GM19023 (cell line): ENCODE data around the gene PPL.
"Not testable (repeated sequence)": the region's sequence is repeated elsewhere in the genome, so short reads cannot be mapped to it uniquely, and the experiment has no call there.

Source experiments
- ATAC-seq: cut with Tn5 transposase; IDR thresholded peaks from one replicate; pipeline ENCODE4 v1.9.1; 2021; ENCODE audit warnings: mild to moderate bottlenecking, moderate library complexity; ENCODE audit not compliant: unreplicated experiment

PPL gene

GRCh38 chr16:4913130-4913773, 23.7 kb downstream of the PPL start:
- ATAC-seq: no peak

GRCh38 chr16:4911970-4912386, 25.0 kb downstream of the PPL start:
- ATAC-seq: no peak

DNA sequence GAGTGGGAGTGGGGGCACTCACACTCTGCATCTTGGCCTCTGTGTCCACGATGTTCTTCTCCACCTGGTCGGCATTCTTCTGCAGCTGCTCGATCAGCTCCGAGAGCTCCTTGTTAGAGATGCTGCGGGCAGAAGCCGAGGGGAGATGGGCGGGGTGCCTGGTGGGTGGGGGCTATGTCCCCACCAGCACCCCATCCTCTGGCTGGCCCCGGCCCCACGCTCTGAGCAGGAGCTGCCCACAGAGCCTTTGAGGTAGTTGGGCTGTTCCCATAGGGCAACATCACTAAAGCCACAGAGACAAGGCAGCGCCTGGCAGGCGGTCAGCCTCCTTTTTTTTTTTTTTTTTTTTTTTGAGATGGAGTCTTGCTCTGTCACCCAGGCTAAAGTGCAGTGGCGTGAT, 26.1 kb downstream of the PPL start:
- no peak for ATAC-seq

DNA sequence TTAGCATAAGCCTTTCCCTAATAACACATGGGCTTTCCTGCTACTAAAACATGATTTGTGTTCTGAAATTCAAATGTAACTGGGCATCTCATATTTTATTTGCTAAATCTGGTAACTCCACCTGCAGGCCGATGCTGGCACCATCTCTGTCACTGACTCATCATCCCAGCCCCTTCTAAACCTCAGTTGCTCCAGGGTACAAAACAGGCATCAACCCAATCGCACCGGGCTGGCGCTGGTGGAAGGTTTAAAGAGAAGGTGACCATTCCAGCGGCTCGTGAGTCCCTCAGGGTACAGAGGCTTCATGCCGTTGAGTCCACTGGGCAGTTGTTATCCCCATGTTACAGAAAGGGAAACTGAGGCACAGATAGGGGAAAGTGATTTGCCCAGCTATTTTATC, 27.1 kb downstream of the PPL start:
- ATAC-seq: no peak

- no peak for ATAC-seq
Observed at GRCh38 chr16:4908854-4909401, 28.0 kb downstream of the PPL start.

- ATAC-seq: no peak
Observed at GRCh38 chr16:4904942-4905615, 31.9 kb downstream of the PPL start.

GRCh38 chr16:4904108-4904941, 32.6 kb downstream of the PPL start:
- no peak for ATAC-seq

- no peak for ATAC-seq
Observed at GRCh38 chr16:4902038-4902437, 34.9 kb downstream of the PPL start.

DNA sequence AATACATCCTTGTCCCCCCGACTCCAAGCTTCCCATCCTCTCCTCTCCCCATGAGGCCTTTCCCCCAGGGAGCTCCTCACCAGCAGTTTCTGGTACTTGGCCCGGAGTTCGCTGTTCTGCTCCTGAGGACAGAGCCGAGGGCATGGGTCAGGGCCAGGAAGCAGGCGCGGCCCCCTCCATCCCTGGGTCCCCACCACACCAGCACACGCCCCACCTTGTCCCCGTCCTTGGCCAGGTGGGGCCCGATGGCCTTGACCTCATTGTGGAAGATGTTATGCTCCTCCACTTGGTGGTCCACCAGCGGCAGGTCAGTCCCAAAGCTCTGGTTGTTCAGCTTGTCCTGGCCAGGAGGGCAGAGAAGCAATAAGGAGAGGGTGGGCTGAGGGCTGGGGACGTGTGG, 36.2 kb downstream of the PPL start:
- no peak for ATAC-seq

DNA sequence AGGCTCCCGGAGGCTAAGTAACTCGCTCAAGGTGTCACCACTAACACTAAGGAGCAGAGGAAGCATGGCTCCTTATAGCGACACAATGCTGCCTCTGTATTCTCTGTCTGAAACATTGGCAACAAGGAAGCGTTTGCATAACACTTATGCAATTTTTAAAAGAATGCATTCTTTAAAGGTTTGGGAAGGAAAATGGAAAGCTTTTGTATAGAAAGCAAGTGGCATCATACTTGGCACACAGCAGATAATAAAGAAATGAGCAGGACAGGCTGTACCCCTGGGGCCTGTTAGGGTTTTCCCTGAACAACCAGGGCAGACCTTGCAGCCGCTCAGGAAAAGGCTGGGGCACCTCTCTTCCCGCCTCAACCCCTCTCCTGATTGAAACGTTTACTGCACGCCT, 36.9 kb downstream of the PPL start:
- no peak for ATAC-seq

GRCh38 chr16:4899474-4899846, 37.5 kb downstream of the PPL start:
- no peak for ATAC-seq

GRCh38 chr16:4898811-4899473, 38.0 kb downstream of the PPL start:
- ATAC-seq: no peak

GRCh38 chr16:4897328-4897727, 39.6 kb downstream of the PPL start:
- no peak for ATAC-seq

- not testable (repeated sequence) for ATAC-seq
Observed at GRCh38 chr16:4896761-4897160, 40.2 kb downstream of the PPL start.

DNA sequence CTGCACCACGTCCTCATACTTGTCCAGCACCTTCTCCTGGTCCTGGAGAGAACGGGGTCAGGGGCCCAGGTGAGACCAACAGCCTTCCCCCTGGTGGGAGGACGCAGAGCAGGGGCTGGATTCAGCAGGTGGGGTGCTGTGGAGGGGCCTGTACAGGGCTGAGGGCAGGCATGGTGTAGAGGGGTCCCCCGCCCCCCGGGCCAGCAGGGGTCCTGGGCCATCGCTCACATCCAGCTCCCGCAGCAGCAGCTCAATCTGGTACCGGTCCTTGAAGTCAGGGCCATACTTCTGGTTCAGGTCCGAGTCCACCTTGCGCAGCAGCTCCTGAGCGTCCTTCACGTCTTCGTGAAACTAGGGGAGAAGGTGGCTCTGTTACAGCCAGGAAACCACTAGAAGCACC, 41.6 kb downstream of the PPL start:
- ATAC-seq: no peak

DNA sequence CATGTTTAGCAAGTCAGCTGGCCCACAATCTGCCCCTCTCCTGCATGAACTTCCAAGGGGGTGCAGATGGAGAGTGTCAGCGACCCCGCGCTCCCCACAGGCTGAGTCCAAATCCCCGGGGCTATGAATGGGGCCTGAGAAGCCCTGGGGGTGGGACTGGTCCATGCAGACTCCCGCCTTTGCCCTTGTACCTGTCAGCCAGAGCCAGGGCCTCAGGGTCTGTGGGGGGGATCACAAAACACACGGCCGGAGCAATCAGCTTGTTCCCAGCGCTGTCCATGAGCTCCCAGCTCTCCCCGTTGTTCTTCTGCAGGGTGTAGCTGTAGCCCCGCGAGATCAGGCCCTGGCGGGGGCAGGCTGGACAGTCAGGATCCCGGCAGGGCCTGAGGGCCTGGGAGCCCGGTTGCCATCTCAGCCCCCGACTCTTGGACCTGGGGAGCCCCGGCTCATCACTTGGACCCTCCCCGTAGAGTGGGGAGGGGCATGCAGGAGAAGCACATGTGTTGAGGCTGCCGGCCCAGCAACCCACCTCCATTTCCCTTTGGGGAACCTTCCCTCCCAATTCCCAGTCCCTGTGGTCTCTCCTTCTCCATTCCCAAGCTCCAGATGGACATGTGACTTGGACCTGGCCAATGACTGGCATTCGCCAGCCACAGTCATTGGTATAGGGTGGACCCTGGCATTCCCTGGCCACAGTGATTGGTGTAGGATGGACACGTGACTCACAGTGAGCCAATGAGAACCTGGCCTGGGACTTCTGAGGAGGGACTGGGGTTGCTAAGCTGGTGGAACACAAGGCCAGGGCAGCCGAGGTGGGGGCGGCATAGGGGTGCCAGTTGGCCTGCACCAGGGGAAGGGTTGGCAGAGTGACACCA, 42.4 kb downstream of the PPL start:
- ATAC-seq: no peak

GRCh38 chr16:4893103-4893862, 43.7 kb downstream of the PPL start:
- ATAC-seq: no peak

DNA sequence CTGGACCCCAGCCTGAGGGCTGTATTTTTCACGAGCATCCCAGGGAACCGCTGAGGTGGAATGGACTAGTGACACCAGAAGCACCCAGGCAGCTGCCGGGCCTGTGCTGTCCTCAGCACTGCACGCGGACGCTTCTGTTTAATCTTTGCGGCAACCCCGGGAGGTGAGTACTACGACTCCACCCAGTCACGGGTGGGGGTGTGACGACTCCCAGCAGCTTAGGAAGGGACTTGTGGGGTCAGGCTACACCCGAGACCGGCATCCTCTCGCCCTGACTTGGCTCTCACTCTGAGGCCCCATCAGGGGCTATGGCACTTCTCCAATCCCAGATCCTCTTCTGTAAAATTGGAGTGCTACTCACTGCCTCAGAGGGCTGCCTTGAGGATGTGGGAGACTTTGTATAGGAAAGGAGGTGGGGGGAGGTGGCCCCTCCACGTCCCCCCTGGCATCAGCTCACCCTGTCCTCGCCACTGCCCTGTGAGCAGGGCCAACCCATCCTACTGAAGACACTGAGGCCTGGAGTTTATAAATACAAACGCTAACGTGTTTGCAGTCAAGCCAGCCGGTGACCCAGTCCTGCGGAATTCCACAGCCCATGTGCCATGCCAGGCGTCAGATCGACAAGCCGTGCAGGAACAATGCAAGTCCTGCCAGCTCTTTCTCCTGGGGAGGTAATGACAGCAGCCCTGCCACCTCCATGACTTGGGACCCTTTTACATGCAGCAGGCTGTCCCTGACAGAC, 44.4 kb downstream of the PPL start:
- ATAC-seq: no peak

DNA sequence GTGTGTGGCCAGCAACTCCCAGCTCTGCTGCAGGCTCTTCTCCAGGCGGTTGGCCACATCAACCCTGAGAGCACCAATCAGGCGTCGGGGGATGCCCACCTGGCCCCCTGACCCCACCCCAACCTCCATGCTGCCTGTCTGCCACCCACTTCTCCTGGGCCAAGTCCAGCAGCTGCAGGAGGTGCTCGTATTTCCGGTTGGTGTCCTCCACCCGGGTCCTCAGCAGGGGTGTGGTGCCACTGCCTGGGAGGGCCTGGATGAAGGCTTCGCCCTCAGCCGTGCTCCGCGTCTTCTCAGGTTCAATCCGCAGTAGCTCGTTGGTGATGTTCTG, 45.1 kb downstream of the PPL start:
- no peak for ATAC-seq
